H1 (cell line): Measurements from ENCODE around the gene SYNGR3. TPM values are rescaled to one million over a fixed set of nuclear protein-coding genes. Genes with fewer than 3 reads are reported as not detected.

Experiments
- ASH2L ChIP-seq: fragments of 200-600, 300-600 bp; sonication (generic); IDR thresholded peaks from one replicate; pipeline ENCODE4 v1.7.1; 2017; ENCODE audit warnings: low read length
- CHD1 ChIP-seq: IDR thresholded peaks from 2 replicates; pipeline ENCODE4 v1.6.1; 2012; ENCODE audit warnings: low read depth, low read length, improper control_type of control experiment
- CREB1 ChIP-seq: IDR thresholded peaks from 2 replicates; pipeline ENCODE4 v1.6.1; 2012; ENCODE audit warnings: inconsistent platforms
- CTBP2 ChIP-seq: IDR thresholded peaks from 2 replicates; pipeline ENCODE4 v1.7.0; 2011; ENCODE audit warnings: borderline replicate concordance, mild to moderate bottlenecking, moderate library complexity, mixed read lengths, low read length; ENCODE audit not compliant: insufficient read depth, insufficient read length
- JUN ChIP-seq: IDR thresholded peaks from 2 replicates; pipeline ENCODE4 v1.6.1; 2011; ENCODE audit warnings: low read depth, mild to moderate bottlenecking, improper control_type of control experiment, low read length
- JUND ChIP-seq: IDR thresholded peaks from 2 replicates; pipeline ENCODE4 v1.6.1; 2011; ENCODE audit warnings: mild to moderate bottlenecking, improper control_type of control experiment, low read length
- KDM1A ChIP-seq: fragments of 200-600, 300-600 bp; sonication (generic); IDR thresholded peaks from 2 replicates; pipeline ENCODE4 v1.7.1; 2016; ENCODE audit warnings: mild to moderate bottlenecking, low read length, borderline replicate concordance
- MAFK ChIP-seq: IDR thresholded peaks from 2 replicates; pipeline ENCODE4 v1.6.1; 2012; ENCODE audit warnings: low read depth, mild to moderate bottlenecking, improper control_type of control experiment, low read length
- POU5F1 ChIP-seq: IDR thresholded peaks from 2 replicates; pipeline ENCODE4 v1.6.1; 2011; ENCODE audit warnings: low read depth, mild to moderate bottlenecking, low read length, moderate library complexity
- RAD21 ChIP-seq, 2 experiments: IDR thresholded peaks in 1 of 2; conservative IDR thresholded peaks in 1 of 2; 2 replicates each; pipeline ENCODE4 v1.6.1; 2011; ENCODE audit warnings: low read depth in 2 of 2, low read length in 2 of 2, improper control_type of control experiment in 1 of 2, inconsistent platforms in 1 of 2, mild to moderate bottlenecking in 1 of 2, moderate library complexity in 1 of 2
- RFX5 ChIP-seq: IDR thresholded peaks from 2 replicates; pipeline ENCODE4 v1.6.1; 2011; ENCODE audit warnings: low read depth, low read length, improper control_type of control experiment, borderline replicate concordance
- RNF2 ChIP-seq: fragments of 200-900, 300-1000 bp; sonication (generic); IDR thresholded peaks from 2 replicates; pipeline ENCODE4 v1.7.1; 2016; ENCODE audit warnings: borderline replicate concordance, low read depth, mild to moderate bottlenecking, antibody characterized with exemption, low read length; ENCODE audit not compliant: poor library complexity, severe bottlenecking; ENCODE audit errors: missing control alignments
- SP1 ChIP-seq: IDR thresholded peaks from 2 replicates; pipeline ENCODE4 v1.6.1; 2011; ENCODE audit warnings: low read depth, low read length
- SP4 ChIP-seq: IDR thresholded peaks from 2 replicates; pipeline ENCODE4 v1.6.1; 2012; ENCODE audit warnings: low read length, inconsistent platforms
- TAF1 ChIP-seq: IDR thresholded peaks from 2 replicates; pipeline ENCODE4 v1.6.1; 2011; ENCODE audit warnings: mild to moderate bottlenecking, low read depth, low read length
- TBP ChIP-seq: IDR thresholded peaks from 2 replicates; pipeline ENCODE4 v1.6.1; 2011; ENCODE audit warnings: low read depth, low read length, improper control_type of control experiment
- TCF12 ChIP-seq: IDR thresholded peaks from 2 replicates; pipeline ENCODE4 v1.6.1; 2011; ENCODE audit warnings: low read depth, mild to moderate bottlenecking, low read length
- ZNF274 ChIP-seq: IDR thresholded peaks from 2 replicates; pipeline ENCODE4 v1.7.0; 2012; ENCODE audit warnings: low read length, borderline replicate concordance; ENCODE audit errors: extremely low read depth
- polyA plus RNA-seq, 7 experiments: library from polyadenylated mRNA; depleted of rRNA in 3 of 7; stranded (reverse) in 5 of 7; unstranded in 2 of 7; fragments of >200 nt in 5 of 7; fragments of 200-250 nt in 2 of 7; gene quantifications; 1 replicate in 5 of 7; 2 replicates in 1 of 7; 4 replicates in 1 of 7; pipeline versions ENCODE4 v1.2.1 to v1.2.3, GENCODE V29; 2011 to 2013; ENCODE audit warnings: missing spikeins in 2 of 7, mixed read lengths in 2 of 7
- total RNA-seq: library from RNA; stranded (reverse); fragmentation: NEBNext Ultra II Directional; extraction: Animal tissue kit (Norgen Biotek cat#: 25700); gene quantifications from 2 replicates; pipeline ENCODE4 v1.2.1, GENCODE V29; 2021
- TF ChIP-seq, protein P1 (sequence below): IDR thresholded peaks from 2 replicates; pipeline ENCODE4 v1.6.1; 2012; ENCODE audit warnings: low read length, inconsistent platforms
- TF ChIP-seq, protein P2 (sequence below), 3 experiments: IDR thresholded peaks; 1 replicate in 2 of 3; 2 replicates in 1 of 3; pipeline versions ENCODE4 v1.5.1 to v1.6.1; 2011; ENCODE audit warnings: low read length in 3 of 3, mild to moderate bottlenecking in 3 of 3, inconsistent platforms in 2 of 3, low read depth in 1 of 3, moderate library complexity in 1 of 3; ENCODE audit not compliant: insufficient read depth in 1 of 3; ENCODE audit errors: control extremely low read depth in 1 of 3

The SYNGR3 gene
- total and polyA plus RNA-seq, 2 of the 8 experiments (the other 6 are each of a cell fraction or from before 2014, with no cell fraction given), result 36.2 to 49.9 TPM

DNA sequence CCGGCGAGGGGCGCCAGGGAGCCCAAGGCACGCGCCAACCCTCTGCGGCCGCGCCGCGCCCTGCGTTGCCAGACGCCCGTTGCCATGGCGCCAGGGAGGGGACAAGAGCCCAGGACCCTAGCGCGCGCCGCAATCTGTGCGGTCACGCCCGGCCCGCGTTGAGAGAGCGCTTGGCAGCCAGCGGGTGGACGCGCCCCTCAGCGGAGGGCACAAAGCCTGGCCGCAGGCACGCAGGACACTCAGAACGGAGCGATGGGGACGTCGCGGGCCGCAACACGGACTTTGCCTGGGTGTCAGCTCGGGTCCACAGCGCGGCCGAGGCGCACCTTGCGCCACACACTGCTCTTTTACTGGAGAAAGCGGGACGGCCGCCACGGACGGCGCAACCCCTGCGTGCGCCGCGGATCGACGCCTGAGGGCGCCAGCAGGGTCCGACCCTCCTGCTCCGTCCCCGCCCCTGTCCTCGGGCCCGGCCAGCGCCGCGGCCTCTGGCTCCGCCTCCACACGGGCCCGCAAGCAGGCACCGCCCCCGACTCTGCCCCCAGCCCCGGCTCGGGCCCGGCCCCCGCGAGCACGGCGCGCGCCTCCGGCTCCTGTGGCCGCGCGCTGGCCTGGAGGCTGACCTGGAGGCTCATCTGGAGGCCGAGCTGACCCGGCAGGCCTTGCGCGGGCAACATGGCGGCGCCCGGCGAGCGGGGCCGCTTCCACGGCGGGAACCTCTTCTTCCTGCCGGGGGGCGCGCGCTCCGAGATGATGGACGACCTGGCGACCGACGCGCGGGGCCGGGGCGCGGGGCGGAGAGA lies 6.0 kb upstream of the SYNGR3 start, which contains the start of gene GFER (continued):
- TF ChIP-seq RNF2 (no peak), ZNF274 (no peak), CTBP2 (no peak), ASH2L (peak; percentile 74), SP1 (no peak; the same call in 1 of the 2 replicates), JUND (no peak), TAF1 (peak; percentile 91), TCF12 (no peak), RFX5 (no peak), CHD1 (no peak), KDM1A (no peak), JUN (no peak), TBP (peak; percentile 67; the same call in 1 of the 2 replicates), CREB1 (peak; percentile 73), POU5F1 (no peak), MAFK (no peak), RAD21 (IDR thresholded peaks at IDR 0.05 in 1 of 2, conservative IDR thresholded peaks at IDR 0.05 in 1 of 2; ENCODE audit: low read depth in 2 of 2, low read length in 2 of 2) (no peak; a peak in 1 of 4 replicates), SP4 (no peak)
- TF ChIP-seq, protein P1, sequence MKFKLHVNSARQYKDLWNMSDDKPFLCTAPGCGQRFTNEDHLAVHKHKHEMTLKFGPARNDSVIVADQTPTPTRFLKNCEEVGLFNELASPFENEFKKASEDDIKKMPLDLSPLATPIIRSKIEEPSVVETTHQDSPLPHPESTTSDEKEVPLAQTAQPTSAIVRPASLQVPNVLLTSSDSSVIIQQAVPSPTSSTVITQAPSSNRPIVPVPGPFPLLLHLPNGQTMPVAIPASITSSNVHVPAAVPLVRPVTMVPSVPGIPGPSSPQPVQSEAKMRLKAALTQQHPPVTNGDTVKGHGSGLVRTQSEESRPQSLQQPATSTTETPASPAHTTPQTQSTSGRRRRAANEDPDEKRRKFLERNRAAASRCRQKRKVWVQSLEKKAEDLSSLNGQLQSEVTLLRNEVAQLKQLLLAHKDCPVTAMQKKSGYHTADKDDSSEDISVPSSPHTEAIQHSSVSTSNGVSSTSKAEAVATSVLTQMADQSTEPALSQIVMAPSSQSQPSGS, result no peak
- TF ChIP-seq, protein P2, sequence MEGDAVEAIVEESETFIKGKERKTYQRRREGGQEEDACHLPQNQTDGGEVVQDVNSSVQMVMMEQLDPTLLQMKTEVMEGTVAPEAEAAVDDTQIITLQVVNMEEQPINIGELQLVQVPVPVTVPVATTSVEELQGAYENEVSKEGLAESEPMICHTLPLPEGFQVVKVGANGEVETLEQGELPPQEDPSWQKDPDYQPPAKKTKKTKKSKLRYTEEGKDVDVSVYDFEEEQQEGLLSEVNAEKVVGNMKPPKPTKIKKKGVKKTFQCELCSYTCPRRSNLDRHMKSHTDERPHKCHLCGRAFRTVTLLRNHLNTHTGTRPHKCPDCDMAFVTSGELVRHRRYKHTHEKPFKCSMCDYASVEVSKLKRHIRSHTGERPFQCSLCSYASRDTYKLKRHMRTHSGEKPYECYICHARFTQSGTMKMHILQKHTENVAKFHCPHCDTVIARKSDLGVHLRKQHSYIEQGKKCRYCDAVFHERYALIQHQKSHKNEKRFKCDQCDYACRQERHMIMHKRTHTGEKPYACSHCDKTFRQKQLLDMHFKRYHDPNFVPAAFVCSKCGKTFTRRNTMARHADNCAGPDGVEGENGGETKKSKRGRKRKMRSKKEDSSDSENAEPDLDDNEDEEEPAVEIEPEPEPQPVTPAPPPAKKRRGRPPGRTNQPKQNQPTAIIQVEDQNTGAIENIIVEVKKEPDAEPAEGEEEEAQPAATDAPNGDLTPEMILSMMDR (IDR thresholded peaks at IDR 0.05; ENCODE audit: control extremely low read depth in 1 of 3, insufficient read depth in 1 of 3, low read depth in 1 of 3, low read length in 3 of 3), result peak in 2 of 3 experiments; percentile 58 to 60; a peak in 3 of 4 replicates
